Inflammatory macrophage treated with lipopolysaccharide for 1 hour (primary cell): Measurements from ENCODE around the gene CRYGD.
A peak's percentile ranks its signal among the peaks of the same experiment; 100 is the strongest.
"Not testable (repeated sequence)": the region's sequence is repeated elsewhere in the genome, so short reads cannot be mapped to it uniquely, and the experiment has no call there.

Source experiments
- DNase-seq, 2 donors: peaks; one replicate each; pipeline ENCODE4 v3.0.0-alpha.2; 2020 to 2022

The CRYGD gene

GRCh38 chr2:208124013-208124715 is at the start of gene CRYGD:
CRYGD (minus strand) TSS chr2:208124524; CDS start chr2:208124473, 51 bp downstream.
- not testable (repeated sequence) for DNase-seq

GRCh38 chr2:208172125-208172524 is 47.8 kb upstream of the CRYGD start:
- DNase-seq = peak; percentile 72 to 74

GRCh38 chr2:208164951-208165755 is 40.8 kb upstream of the CRYGD start:
- DNase-seq = no peak

GRCh38 chr2:208163489-208163888 is 39.2 kb upstream of the CRYGD start, which contains the start of gene CRYGA:
CRYGA (minus strand) TSS chr2:208163589; CDS start chr2:208163556, 33 bp downstream.
- DNase-seq = no peak

GRCh38 chr2:208156439-208156838 is 32.1 kb upstream of the CRYGD start:
- no peak for DNase-seq

GRCh38 chr2:208153156-208153555 is 28.8 kb upstream of the CRYGD start:
- DNase-seq = no peak

- DNase-seq = peak; percentile 42 to 47
Observed at GRCh38 chr2:208150956-208151355, 26.6 kb upstream of the CRYGD start.

- DNase-seq = no peak
Observed at GRCh38 chr2:208150094-208150493, 25.8 kb upstream of the CRYGD start.

- no peak for DNase-seq
Observed at GRCh38 chr2:208148803-208149202, 24.5 kb upstream of the CRYGD start.

GRCh38 chr2:208147759-208148158 is 23.4 kb upstream of the CRYGD start:
- no peak for DNase-seq

- no peak for DNase-seq
Observed at GRCh38 chr2:208147008-208147407, 22.7 kb upstream of the CRYGD start.

GRCh38 chr2:208146006-208146405 is 21.7 kb upstream of the CRYGD start, which contains the start of gene CRYGB:
CRYGB (minus strand) TSS chr2:208146158; CDS start chr2:208146120, 38 bp downstream.
- no peak for DNase-seq

GRCh38 chr2:208142925-208143799 is 18.8 kb upstream of the CRYGD start:
- DNase-seq = no peak

- no peak for DNase-seq
Observed at GRCh38 chr2:208142240-208142924, 18.1 kb upstream of the CRYGD start.

- DNase-seq = no peak
Observed at GRCh38 chr2:208139447-208139846, 15.1 kb upstream of the CRYGD start.

GRCh38 chr2:208138334-208138733 is 14.0 kb upstream of the CRYGD start:
- DNase-seq = not testable (repeated sequence)

GRCh38 chr2:208136716-208137094 is 12.4 kb upstream of the CRYGD start:
- DNase-seq = no peak

- no peak for DNase-seq
Observed at GRCh38 chr2:208135794-208136715, 11.7 kb upstream of the CRYGD start.

- DNase-seq = no peak
Observed at GRCh38 chr2:208134928-208135586, 10.7 kb upstream of the CRYGD start.

GRCh38 chr2:208130712-208131110 is 6.4 kb upstream of the CRYGD start:
- no peak for DNase-seq
